ENCODE measurements around the gene TMEM170B.

The TMEM170B gene

GRCh38 chr6:11537229-11538051 is at the start of gene TMEM170B:
TSS of gene TMEM170B (plus strand) at chr6:11537749. CDS start at chr6:11538278, 529 bp downstream.
- Histone ChIP-seq H3K79me2 (ENCODE audit: control insufficient read depth, insufficient read depth, low read length, unreplicated experiment) (no peaks in the 10 kb centered on the region), H2AFZ (ENCODE audit: low read length, unreplicated experiment) (peak within 1 kb of the TSS; percentile 59), H3K4me1 (ENCODE audit: control insufficient read depth, insufficient read depth, low read length, unreplicated experiment) (no peaks in the 10 kb centered on the region), H3K27ac (ENCODE audit: low read depth, low read length) (no peak within 1 kb of the TSS), H3K36me3 (ENCODE audit: insufficient read depth, low read length) (no peaks in the 10 kb centered on the region), H3K4me3 (ENCODE audit: low read depth, low read length) (peak within 1 kb of the TSS; percentile 87), H3K27me3 (ENCODE audit: insufficient read depth, low read length) (peaks cover 38% of the 10 kb centered on the region)

GRCh38 chr6:11490996-11491395 is 46.6 kb upstream of the TMEM170B start:
- Histone ChIP-seq H3K4me3 (ENCODE audit: low read depth, low read length) (no peak overlapping the region), H2AFZ (ENCODE audit: low read length, unreplicated experiment) (no peak overlapping the region), H3K27me3 (ENCODE audit: insufficient read depth, low read length) (no peaks in the 10 kb centered on the region), H3K27ac (ENCODE audit: low read depth, low read length) (no peak overlapping the region), H3K4me1 (ENCODE audit: control insufficient read depth, insufficient read depth, low read length, unreplicated experiment) (peaks cover 3% of the 10 kb centered on the region), H3K79me2 (ENCODE audit: control insufficient read depth, insufficient read depth, low read length, unreplicated experiment) (no peaks in the 10 kb centered on the region), H3K36me3 (ENCODE audit: insufficient read depth, low read length) (no peaks in the 10 kb centered on the region)

DNA sequence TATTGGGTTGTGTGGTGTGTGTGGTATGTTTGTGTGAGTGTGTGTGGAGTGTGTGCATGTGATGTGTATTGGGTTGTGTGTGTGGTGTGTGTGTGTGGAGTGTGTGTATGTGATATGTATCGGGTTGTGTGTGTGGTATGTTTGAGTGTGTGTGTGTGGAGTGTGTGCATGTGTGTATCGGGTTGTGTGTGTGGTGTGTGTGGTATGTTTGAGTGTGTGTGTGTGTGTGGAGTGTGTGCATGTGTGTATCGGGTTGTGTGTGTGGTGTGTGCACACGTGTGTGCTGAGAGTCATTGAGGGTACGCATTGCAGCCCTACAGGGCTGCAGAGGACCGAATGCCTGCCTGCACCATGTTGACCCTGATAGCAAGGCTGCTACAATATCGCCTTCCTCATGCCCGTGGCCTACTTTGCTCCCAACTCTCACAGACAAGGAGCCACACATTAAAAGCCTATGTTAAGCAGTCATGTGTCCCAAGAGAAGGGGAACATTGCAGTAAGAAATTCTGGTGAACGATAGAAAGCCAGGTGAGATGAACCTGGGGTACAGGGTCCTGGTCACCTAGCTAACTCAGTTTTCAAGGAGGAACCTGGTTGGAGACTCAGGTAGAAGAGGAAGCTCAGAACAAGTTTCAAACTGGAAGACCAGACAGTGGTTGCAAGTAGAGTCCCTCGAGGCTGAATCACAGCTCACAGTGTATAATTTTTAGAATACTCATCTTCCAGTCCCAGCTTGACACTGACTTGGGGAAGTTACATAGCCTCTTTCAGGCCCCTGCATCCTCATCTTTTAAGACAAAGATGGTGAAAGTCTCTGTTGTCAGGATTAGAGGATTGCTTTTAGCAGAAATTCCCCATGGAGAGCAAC is 45.7 kb upstream of the TMEM170B start:
- Histone ChIP-seq H3K4me3 (ENCODE audit: low read depth, low read length) (no peak overlapping the region), H3K27ac (ENCODE audit: low read depth, low read length) (no peak overlapping the region), H3K4me1 (ENCODE audit: control insufficient read depth, insufficient read depth, low read length, unreplicated experiment) (peaks cover 8% of the 10 kb centered on the region)

DNA sequence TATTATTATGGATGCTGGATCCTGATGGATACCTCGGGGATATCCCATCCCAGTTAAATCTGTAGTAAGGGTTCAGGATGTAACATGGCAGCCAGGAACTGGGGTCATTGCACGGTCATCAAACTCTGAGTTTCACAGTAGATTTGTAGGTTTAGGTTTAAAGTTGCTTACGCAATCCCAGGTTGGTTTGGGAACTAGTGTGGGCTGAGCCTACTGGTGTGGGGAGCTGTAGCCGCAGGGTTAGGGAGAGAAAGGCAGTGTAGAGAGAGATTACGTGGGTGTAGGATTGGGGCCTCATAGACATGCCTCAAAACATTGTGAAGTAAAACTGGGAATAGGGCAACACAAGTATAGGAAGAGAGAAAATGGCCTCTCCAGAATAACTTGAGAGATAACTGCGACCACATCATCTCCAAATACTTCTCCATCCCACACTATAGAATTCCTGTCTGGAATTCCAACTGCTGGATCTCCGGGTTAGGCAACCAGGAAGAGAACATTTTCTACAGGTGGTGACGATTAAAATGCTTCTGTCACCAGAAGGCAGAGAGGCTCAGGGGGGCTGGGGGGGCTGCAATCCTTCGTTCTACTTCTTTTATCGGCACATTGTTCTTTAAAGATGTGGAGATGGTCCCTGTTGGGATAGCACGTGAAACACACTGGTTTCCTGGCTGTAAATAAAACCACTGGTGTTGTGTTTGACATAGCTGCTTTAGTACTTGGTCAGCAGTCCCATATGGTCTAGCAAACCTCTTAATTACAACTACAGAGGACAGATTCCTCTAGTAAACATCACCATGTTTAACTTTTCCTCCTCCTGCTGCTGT is 44.9 kb upstream of the TMEM170B start:
- Histone ChIP-seq H3K27ac (ENCODE audit: low read depth, low read length) (no peak overlapping the region), H3K27me3 (ENCODE audit: insufficient read depth, low read length) (no peaks in the 10 kb centered on the region), H3K79me2 (ENCODE audit: control insufficient read depth, insufficient read depth, low read length, unreplicated experiment) (no peaks in the 10 kb centered on the region), H3K4me1 (ENCODE audit: control insufficient read depth, insufficient read depth, low read length, unreplicated experiment) (peaks cover 8% of the 10 kb centered on the region), H2AFZ (ENCODE audit: low read length, unreplicated experiment) (no peak overlapping the region), H3K4me3 (ENCODE audit: low read depth, low read length) (no peak overlapping the region), H3K36me3 (ENCODE audit: insufficient read depth, low read length) (no peaks in the 10 kb centered on the region)

More for the DNA sequence above, 45.7 kb upstream of the TMEM170B start:
- Histone ChIP-seq H3K36me3 (ENCODE audit: insufficient read depth, low read length) (no peaks in the 10 kb centered on the region), H3K79me2 (ENCODE audit: control insufficient read depth, insufficient read depth, low read length, unreplicated experiment) (no peaks in the 10 kb centered on the region), H3K27me3 (ENCODE audit: insufficient read depth, low read length) (no peaks in the 10 kb centered on the region), H2AFZ (ENCODE audit: low read length, unreplicated experiment) (no peak overlapping the region)

GRCh38 chr6:11493974-11494373 is 43.6 kb upstream of the TMEM170B start:
- no peak overlapping the region for H3K27ac ChIP-seq (ENCODE audit: low read depth, low read length)
- H3K4me1 ChIP-seq (ENCODE audit: control insufficient read depth, insufficient read depth, low read length, unreplicated experiment), result peaks cover 8% of the 10 kb centered on the region
- H3K79me2 ChIP-seq (ENCODE audit: control insufficient read depth, insufficient read depth, low read length, unreplicated experiment), result no peaks in the 10 kb centered on the region
- no peaks in the 10 kb centered on the region for H3K27me3 ChIP-seq (ENCODE audit: insufficient read depth, low read length)
- H3K4me3 ChIP-seq (ENCODE audit: low read depth, low read length), result no peak overlapping the region
- H2AFZ ChIP-seq (ENCODE audit: low read length, unreplicated experiment), result no peak overlapping the region
- no peaks in the 10 kb centered on the region for H3K36me3 ChIP-seq (ENCODE audit: insufficient read depth, low read length)

GRCh38 chr6:11494786-11495564 is 42.6 kb upstream of the TMEM170B start:
- H3K79me2 ChIP-seq (ENCODE audit: control insufficient read depth, insufficient read depth, low read length, unreplicated experiment), result no peaks in the 10 kb centered on the region
- peaks cover 8% of the 10 kb centered on the region for H3K4me1 ChIP-seq (ENCODE audit: control insufficient read depth, insufficient read depth, low read length, unreplicated experiment)
- no peaks in the 10 kb centered on the region for H3K27me3 ChIP-seq (ENCODE audit: insufficient read depth, low read length)
- H3K4me3 ChIP-seq (ENCODE audit: low read depth, low read length), result no peak overlapping the region
- no peak overlapping the region for H2AFZ ChIP-seq (ENCODE audit: low read length, unreplicated experiment)
- no peak overlapping the region for H3K27ac ChIP-seq (ENCODE audit: low read depth, low read length)
- no peaks in the 10 kb centered on the region for H3K36me3 ChIP-seq (ENCODE audit: insufficient read depth, low read length)

GRCh38 chr6:11495565-11496145 is 41.9 kb upstream of the TMEM170B start:
- H3K27me3 ChIP-seq (ENCODE audit: insufficient read depth, low read length), result no peaks in the 10 kb centered on the region
- no peaks in the 10 kb centered on the region for H3K79me2 ChIP-seq (ENCODE audit: control insufficient read depth, insufficient read depth, low read length, unreplicated experiment)
- peaks cover 8% of the 10 kb centered on the region for H3K4me1 ChIP-seq (ENCODE audit: control insufficient read depth, insufficient read depth, low read length, unreplicated experiment)
- no peak overlapping the region for H3K4me3 ChIP-seq (ENCODE audit: low read depth, low read length)
- H3K36me3 ChIP-seq (ENCODE audit: insufficient read depth, low read length), result no peaks in the 10 kb centered on the region
- peak overlapping the region; percentile 47 for H2AFZ ChIP-seq (ENCODE audit: low read length, unreplicated experiment)
- no peak overlapping the region for H3K27ac ChIP-seq (ENCODE audit: low read depth, low read length)

GRCh38 chr6:11496152-11497060 is 41.1 kb upstream of the TMEM170B start:
- Histone ChIP-seq H3K4me1 (ENCODE audit: control insufficient read depth, insufficient read depth, low read length, unreplicated experiment) (peaks cover 8% of the 10 kb centered on the region), H3K27ac (ENCODE audit: low read depth, low read length) (no peak overlapping the region), H3K27me3 (ENCODE audit: insufficient read depth, low read length) (no peaks in the 10 kb centered on the region), H3K36me3 (ENCODE audit: insufficient read depth, low read length) (no peaks in the 10 kb centered on the region), H3K79me2 (ENCODE audit: control insufficient read depth, insufficient read depth, low read length, unreplicated experiment) (no peaks in the 10 kb centered on the region), H2AFZ (ENCODE audit: low read length, unreplicated experiment) (peak overlapping the region; percentile 51), H3K4me3 (ENCODE audit: low read depth, low read length) (no peak overlapping the region)

DNA sequence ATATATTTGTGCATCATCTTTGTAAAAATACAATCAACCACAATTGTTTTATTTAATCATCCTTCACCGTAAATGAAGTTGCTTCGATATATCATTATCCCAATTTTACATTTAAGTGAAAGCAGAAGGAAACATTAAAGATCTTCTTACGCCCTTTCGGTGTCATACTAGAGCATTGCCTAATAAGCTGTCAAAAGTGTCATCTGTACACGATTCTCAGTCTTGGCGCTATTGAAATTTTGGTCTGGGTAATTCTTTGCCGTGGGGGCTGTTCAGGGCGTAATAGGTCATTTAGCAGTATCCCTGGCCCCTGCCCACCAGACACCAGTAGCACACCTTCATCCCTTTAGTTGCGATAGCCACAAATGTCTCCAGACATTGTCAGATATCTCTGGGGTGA is 40.4 kb upstream of the TMEM170B start:
- Histone ChIP-seq H3K4me3 (ENCODE audit: low read depth, low read length) (no peak overlapping the region), H3K4me1 (ENCODE audit: control insufficient read depth, insufficient read depth, low read length, unreplicated experiment) (peaks cover 8% of the 10 kb centered on the region)

More for the DNA sequence above, 40.4 kb upstream of the TMEM170B start:
- Histone ChIP-seq H3K27ac (ENCODE audit: low read depth, low read length) (no peak overlapping the region), H3K27me3 (ENCODE audit: insufficient read depth, low read length) (no peaks in the 10 kb centered on the region), H2AFZ (ENCODE audit: low read length, unreplicated experiment) (no peak overlapping the region), H3K79me2 (ENCODE audit: control insufficient read depth, insufficient read depth, low read length, unreplicated experiment) (no peaks in the 10 kb centered on the region), H3K36me3 (ENCODE audit: insufficient read depth, low read length) (no peaks in the 10 kb centered on the region)
